GM21367 (cell line): Measurements from ENCODE around the gene RAPGEF4.
"Not testable (repeated sequence)": the region's sequence is repeated elsewhere in the genome, so short reads cannot be mapped to it uniquely, and the experiment has no call there.

Experiments used
- ATAC-seq: cut with Tn5 transposase; IDR thresholded peaks from one replicate; pipeline ENCODE4 v1.9.1; 2021; ENCODE audit not compliant: unreplicated experiment

RAPGEF4 gene

DNA sequence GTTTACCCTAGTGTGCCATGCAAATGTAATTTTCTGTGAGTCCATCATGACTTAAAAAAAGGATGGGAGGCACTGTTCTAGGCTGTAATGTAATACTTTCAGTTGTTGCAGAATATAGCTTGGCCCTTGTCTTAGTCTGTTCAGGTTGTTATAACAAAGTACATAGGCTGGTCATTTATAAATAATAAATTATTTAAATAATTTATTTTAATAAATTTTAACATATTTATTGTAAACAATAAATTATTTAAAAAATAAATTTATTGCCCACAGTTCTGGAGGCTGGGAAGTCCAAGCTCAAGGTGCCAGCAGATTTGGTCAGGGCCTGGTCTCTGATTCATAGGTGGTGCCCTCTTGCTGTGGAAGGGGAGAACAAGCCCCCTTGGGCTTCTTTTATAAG is 35.2 kb downstream of the RAPGEF4 start:
- no peak for ATAC-seq

DNA sequence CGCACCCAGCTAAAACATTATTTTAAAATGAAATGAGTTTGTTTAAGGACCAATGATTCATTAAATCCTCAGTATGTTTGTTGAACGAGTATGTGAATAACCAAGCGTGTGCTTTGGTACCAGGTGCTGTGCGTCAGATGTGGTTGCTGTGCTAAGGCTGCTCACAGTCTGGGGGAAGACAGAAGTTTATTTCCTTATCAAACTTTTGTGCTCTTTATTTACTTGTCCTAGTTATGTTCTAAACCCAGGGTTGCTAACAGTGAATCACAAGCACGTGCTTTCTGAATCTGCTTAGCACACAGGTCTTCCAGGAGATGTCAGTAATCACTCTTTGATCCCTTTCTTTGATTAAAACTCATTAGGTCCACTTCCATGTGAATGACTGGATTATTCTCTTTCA is 37.0 kb downstream of the RAPGEF4 start:
- no peak for ATAC-seq

DNA sequence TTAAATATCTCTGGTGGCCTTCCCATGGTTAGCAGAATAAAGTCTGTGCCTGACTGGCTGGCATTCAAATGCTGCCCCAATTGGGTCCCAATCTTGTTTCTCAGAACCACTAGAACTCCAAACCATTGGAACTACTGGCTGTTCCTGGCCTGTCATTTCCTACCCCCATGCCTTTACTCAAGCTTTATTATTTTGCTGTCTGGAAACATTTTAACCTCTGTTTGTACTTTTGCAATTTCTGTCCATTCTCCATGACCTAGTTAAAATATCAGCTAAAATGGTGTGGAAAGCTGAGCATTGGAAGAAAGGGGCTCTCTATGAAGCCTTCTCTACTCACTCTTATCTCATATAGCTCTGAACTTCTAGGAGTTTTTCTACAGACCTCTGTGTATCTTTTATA is 38.7 kb downstream of the RAPGEF4 start:
- ATAC-seq = no peak

DNA sequence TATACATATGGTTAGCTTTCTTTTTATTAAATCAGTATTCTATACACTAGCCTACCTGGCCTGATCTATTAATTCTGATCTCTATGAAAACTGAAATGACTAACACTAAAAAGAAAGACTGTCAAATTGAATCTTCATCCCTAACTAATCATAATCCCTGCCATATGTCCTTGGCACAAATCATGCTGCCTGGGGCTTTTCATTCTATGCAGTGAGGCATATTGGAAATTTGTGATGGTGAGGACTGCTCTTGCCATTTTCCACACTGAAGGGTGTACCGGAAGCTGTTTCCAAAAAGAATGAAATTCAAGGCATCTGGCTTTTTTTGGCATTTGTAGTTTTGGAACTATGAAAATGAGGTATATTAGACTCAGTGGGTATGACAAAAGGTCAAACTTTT is 39.7 kb downstream of the RAPGEF4 start:
- ATAC-seq = no peak

DNA sequence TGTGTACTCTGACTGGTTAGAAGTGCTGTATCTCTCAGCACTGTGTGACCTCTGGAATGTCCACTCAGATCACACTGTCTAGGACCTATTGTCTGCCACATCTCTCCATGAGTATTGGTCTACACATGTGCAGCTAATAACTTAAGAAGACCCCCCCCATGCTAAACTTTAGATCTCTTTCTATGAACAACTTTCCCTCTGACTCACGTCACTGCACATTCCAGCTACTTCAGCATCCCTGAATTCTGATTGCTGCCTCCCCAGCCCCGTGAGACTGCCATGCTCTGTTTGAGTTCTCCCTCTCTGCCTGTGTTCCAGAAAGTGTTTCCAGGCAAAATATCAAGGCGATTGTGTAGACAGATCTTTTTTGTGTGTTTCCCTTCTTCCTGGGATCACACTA is 41.8 kb downstream of the RAPGEF4 start:
- no peak for ATAC-seq

DNA sequence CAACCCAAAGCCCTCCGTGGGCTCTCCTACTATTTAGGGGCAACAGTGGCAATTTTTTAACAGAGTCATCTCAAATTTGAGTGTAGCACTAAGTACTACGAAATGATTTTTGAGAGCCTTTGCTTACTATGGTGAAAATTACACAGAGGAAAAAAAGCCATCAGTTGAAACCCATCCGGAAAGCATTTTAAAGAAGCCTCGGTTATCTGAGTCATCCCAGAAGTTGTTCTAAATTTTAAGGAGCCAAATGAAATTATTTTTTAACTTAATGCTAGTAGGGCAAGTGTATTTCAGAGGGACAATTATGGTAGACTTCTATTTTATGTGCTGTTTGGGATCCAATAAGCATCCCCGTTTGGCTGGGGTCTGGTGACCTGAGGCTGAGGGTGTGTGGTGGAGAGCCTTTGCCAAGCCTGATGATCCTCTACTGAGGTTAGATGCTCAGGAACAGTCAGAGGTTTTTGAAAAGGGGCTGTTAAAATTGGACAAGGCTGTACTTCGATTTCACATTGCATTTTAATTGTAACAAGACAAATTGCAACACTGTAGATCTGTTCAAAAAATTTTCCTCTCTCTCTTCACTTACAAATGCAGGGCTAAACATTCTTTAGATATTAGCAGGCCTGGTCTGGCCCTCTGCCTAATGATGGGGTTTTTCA is 47.0 kb downstream of the RAPGEF4 start:
- no peak for ATAC-seq

DNA sequence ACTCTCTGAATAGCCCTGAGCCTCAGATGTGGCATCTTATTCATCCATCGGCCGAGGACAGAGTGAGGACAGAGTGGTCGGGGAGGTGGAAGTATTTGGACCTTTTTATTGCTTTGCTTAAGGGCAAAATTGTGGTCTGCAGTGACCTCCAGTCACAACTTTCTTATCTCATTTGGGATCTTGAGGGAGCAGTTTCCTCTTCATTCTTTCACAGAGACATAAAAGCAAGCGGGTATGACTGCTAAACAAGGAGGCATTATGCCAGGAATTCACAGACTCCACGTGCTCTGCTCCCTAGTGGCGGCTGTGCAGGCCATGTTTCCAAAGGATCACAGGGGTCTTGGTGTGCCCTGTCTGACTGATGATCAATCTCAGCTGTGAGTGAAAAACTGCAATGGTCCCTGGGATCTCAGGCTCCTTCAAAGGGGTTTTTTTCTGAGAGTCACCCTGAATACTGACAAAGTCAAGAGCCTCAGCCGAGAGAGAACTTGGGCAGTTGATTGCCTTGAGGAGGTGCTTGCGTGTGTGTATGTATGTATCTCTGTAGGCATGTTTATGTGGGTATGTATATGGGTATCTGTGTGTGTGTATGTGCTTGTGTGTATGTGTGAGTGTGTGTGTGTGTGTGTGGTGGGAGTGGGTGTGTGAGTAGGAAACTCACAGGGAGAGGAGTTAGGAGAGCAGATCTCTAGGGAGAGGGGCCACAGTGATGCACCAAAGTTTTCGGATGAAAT is 47.7 kb downstream of the RAPGEF4 start:
- no peak for ATAC-seq

DNA sequence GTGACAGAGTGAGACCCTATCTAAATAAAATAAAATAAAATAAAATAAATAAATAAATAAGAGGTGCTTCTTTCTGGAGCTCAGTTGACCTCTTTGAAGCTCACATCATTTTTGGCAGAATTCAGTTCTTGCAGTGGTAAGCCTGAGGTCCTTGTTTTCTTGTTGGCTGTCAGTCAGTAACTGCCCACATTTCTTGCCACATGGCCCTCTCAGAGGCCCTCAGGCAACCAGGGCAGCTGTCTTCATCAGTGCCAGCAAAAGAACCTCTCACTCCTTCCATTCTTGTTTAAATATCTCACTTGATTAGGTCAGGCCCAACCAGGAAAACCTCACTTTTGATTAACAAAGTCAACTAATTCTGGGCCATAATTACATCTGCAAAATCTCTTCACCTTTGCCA is 53.2 kb downstream of the RAPGEF4 start:
- ATAC-seq = no peak

DNA sequence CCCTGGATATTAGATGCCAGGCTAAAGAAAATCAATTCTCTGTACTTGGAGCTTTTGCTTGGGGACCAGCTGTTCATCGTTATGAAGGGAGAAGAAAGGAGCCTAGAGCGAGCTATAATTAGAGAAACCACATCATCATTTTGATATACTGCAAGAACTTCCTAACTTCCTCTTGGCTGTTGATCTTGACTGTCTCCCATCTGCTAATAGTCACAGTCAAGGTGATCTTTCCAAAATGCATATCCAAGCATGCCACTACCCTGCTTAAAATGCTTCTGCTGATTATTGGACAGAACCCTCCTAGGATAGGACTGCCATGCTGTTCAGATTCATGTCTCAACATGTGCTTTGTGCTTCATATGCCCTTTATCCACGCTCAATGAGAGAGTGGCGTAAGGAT is 54.8 kb downstream of the RAPGEF4 start:
- ATAC-seq = no peak

DNA sequence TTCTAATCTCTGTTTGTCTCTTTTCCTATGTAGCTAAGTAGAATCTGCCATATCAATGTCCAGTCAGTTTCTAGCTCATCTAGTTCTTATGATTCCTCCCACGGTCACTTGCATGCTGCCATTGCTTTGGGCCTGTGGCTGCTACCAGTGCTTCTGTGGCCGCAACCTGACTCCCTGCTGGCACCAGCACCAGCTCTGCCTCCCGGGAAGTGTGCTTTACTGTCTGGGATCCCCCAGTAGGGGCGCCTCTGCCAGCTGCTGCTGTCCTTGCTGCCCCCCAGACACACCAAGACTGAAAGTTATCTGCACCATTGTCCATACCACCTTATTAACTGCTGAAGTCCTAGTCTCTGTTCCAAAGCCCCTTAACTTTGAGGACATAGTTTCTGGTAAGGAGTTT is 56.3 kb downstream of the RAPGEF4 start:
- no peak for ATAC-seq

DNA sequence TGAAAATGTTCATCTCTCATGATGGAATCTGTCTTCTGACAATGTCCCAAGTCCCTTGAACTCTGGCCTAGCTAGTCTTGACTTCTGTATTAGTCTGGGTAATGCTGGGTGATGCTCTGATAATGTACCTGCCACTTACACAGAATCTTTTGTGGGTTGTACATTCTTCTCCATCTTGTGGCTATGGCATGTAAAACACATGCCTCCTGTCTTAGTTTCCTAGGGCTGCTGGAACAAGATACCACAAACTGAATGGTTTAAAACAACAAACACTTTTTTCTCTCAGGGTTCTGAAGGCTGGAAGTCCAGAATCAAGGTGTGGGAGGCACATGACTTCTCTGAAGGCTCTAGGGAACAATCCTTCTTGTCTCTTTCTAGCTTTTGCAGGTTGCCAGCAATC is 57.1 kb downstream of the RAPGEF4 start:
- ATAC-seq = no peak

DNA sequence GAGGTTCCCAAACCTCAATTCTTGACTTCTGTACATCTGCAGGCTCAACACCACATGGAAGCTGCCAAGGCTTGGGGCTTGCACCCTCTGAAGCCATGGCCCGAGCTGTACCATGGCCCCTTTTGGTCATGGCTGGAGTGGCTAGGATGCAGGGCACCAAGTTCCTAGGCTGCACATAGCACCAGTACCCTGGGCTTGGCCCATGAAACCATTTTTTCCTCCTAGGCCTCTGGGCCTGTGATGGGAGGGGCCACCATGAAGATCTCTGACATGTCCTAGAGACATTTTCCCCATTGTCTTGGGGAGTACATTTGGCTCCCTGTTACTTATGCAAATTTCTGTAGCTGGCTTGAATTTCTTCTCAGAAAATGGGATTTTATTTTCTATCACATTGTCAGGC is 67.7 kb downstream of the RAPGEF4 start:
- not testable (repeated sequence) for ATAC-seq

DNA sequence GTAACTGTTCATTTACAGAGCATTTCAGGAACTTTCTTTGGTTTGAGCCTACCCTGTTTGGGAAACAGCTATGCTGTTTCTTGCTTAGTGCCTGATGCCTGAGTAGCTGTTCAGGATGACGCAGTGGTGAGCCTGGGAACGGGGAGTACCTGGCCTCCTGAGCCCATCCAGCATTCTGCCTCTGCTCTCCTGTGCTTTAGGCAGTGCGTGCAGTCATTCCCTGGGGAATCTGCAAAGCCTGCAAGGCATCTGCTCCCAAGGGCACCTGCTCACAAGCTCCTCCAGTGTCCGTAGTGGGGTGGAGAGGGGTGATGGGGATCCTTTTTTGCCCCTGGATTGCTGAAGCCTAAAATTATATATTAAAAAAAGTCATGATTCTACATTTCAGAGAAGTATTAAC is 68.8 kb downstream of the RAPGEF4 start:
- no peak for ATAC-seq

DNA sequence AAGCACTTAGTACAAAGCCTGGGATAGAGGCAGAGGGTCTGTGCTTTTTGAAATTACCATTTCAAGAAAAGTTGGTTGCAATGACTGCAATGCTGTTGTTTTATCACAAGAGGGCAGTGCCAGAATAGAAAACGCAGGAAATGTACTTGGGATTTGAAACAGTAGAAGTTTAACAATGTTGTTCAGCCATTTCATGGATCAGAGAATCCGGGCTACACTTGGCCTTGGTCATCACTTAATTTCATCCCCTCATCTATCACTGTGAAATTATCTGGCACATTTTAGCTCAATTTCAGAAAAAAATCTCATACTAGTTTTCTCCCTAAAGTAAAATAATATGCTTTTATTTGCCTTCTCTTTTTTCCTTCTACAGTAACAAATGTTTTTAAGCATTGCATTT is 70.8 kb downstream of the RAPGEF4 start:
- no peak for ATAC-seq

DNA sequence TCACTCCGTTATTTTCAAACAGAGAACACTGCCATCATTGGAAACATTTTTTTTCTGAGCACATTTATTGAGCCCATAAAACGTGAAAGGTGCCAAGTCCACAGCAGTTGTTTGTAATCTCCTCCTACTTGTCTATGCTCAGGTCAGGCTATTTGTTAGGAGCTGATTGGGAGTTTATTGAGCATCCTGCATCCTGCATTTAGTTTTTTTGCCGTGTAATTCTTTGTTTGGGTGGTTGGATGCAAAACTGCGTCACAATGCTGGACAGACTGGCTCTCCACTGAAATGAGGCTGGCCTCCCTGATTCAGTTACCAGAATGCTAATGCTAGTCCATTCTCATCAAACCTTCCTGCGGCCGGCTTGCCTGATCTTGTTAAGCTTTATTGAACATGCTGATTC is 71.4 kb downstream of the RAPGEF4 start:
- ATAC-seq = no peak

DNA sequence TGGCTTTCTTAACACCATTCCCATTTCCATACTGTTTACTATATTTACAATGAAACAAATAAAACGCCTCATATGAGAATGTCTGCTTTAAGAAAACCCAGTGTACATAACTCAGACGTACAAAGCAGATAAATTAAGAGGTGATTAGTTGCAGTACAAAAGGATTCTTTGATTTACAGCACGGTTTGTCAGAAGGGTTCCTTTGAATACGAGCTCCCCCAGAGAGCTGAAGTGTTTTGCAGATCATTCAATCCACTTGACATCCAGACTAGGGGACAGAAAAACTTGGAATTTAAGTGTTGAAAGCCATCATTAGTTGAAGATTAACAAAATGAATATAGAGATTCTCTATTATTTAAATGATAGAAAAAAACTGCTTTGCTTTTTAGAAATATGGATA is 72.5 kb downstream of the RAPGEF4 start:
- ATAC-seq = no peak

DNA sequence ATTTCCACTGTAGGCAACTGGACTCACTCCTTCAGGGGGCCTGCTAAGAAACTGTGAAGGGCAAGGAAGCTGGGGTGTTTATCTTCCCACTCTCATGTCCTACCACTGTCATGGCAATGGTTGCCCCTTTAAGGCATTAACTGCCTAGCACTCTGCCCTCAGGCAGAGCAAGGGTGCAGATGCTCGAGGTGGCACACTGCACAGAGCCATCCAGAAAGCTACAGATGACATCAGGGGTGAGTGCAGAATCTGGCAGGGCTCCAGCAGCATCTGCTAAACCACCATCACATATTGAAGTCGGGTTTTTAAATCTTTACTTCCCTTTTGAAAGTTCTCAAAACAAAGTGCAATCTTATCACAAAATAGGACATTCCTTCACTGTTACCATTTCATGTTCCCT is 75.4 kb downstream of the RAPGEF4 start:
- ATAC-seq = no peak

DNA sequence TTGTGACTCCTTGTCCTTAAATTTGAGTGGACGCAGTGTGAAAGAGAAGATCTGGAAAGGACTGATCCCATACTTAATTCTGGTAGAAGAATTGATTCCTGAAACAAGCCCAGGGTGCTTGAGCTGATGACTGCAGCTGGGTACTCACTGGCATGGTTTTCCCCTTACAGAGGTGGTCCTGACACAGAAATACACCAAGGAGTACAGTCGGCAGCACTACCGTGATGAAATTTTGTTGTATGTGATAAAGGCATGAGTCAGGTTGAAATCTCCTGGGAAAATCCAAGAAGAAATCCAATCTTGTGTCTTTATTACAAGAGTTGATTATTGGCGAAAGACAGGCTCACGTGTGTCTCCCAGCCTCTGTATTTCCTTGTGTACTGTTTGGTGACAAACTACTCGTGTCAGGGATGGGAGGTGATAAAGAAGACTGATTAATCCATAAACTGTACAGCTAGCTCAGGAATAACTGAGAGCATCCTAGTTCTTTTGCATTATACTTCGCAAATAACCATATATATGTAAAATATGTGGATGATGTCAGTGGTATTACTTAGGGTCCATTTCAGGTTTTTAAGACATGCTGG is 76.6 kb downstream of the RAPGEF4 start:
- no peak for ATAC-seq

DNA sequence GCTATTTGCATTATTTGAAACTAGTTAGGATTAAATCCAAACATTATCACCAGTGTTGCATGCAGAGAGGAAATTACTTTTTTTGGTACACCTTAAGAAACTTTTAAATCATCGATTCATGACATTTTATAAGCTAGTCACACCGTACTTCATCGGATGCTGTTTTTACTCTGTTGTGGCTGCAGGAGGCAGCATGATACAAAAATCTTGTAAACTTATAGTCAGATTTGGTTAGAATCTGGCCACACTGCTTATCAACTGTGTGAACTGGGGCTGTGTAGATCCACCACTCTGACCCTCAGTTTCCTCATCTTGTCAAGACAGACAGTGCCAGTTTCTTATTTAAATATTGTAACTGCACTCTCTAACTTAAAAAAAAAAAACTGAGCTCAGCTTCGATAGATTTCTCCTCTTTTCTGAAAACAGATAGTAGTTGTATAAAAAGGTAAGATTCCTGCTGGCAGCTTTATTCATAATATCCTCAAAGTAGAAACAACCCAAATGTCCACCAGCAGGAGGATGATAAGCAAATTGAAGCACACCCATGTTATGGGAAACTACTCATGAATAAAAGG is 77.8 kb downstream of the RAPGEF4 start:
- no peak for ATAC-seq

DNA sequence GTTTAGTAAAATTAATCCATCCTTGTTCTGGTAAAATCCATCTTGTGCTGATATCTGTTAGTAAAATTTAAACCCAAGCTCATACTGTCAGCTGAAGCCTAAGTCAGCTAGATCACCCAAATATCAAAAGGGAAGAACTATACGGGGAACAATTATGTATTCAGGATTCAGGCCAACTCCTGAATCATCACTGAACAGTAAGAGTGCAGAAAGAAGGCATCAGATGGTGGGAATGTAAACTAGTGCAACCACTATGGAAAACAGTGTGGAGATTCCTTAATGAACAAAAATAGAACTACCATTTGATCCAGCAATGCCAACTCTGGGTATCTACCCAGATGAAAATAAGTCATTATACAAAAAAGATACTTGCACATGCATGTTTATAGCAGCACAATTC is 81.8 kb downstream of the RAPGEF4 start:
- ATAC-seq = no peak

DNA sequence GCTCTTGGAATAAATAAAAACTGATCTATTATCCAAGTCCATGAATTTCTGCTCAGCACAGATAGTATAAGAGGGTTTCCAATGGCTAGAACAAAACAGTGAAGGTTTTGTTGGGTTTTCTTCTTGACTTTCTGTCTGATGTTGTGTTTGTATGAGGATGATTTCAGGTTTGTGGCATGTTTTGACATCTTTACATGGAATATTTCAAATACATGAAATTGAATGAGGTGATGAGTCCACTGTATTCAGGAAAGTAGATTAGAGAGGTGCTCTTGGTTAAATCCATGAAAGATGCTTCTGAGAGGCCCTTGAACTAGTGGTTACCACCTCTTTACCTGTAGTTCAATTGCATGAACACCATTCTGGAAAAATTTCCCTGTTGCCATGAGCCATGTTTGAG is 84.3 kb downstream of the RAPGEF4 start:
- no peak for ATAC-seq
